PC-3 (cell line): ENCODE measurements around the gene IKBKE. TPM values are rescaled to one million over a fixed set of nuclear protein-coding genes. Genes with fewer than 3 reads are reported as not detected.

Experiments
- ATAC-seq: fragments of 200-7000 bp; cut with Tn5 transposase; 2 replicates; pipeline ENCODE4 v1.9.1; 2020; ENCODE audit warnings: mild to moderate bottlenecking, moderate library complexity
- BruUV-seq: library from RNA; stranded (reverse); fragments of 400-500 nt; replicated peaks from 2 replicates; lab custom pipeline; 2021; lab: Mats Ljungman, UMichigan
- CTCF ChIA-PET: fragments of 300-600 bp; sonication (Branson Sonifier 250); formaldehyde crosslinking; loops from one replicate; lab custom pipeline; 2022; ENCODE audit warnings: antibody characterized with exemption; lab: Charles Lee
- POLR2A ChIA-PET: fragments of 300-600 bp; sonication (Branson Sonifier 250); formaldehyde crosslinking; loops from one replicate; lab custom pipeline; 2022; ENCODE audit warnings: antibody characterized with exemption; ENCODE audit not compliant: unreplicated experiment; lab: Charles Lee
- DNase-seq: peaks from one replicate; pipeline ENCODE4 v3.0.0-alpha.2; 2015
- H2AFZ ChIP-seq: fragments of 300-600 bp; sonication (generic); 2 replicates; pipeline ENCODE4 v1.6.0; 2016; ENCODE audit warnings: antibody characterized with exemption, low read length
- H3F3A ChIP-seq: fragments of 300-600 bp; sonication (generic); one replicate; pipeline ENCODE4 v1.6.0; 2017; ENCODE audit warnings: antibody characterized with exemption, low read length, control low read depth, mild to moderate bottlenecking; ENCODE audit not compliant: unreplicated experiment
- H3K27ac ChIP-seq: fragments of 300-600 bp; sonication (generic); 2 replicates; pipeline ENCODE4 v1.5.1; 2016; ENCODE audit warnings: mild to moderate bottlenecking, low read length
- H3K27me3 ChIP-seq: fragments of 300-600 bp; sonication (generic); 2 replicates; pipeline ENCODE4 v1.6.1; 2016; ENCODE audit warnings: low read length, mixed read lengths
- H3K36me3 ChIP-seq: fragments of 300-600 bp; sonication (generic); 2 replicates; pipeline ENCODE4 v1.6.1; 2016; ENCODE audit warnings: low read depth, mixed run types, low read length, mixed read lengths
- H3K4me1 ChIP-seq: fragments of 300-600 bp; sonication (generic); 2 replicates; pipeline ENCODE4 v1.5.1; 2016; ENCODE audit warnings: low read length; ENCODE audit not compliant: insufficient read depth
- H3K4me2 ChIP-seq: fragments of 300-600 bp; sonication (generic); 2 replicates; pipeline ENCODE4 v1.6.0; 2016; ENCODE audit warnings: low read length
- H3K4me3 ChIP-seq: fragments of 300-600 bp; sonication (generic); 2 replicates; pipeline ENCODE4 v1.5.1; 2016; ENCODE audit warnings: mild to moderate bottlenecking, low read length, mixed read lengths
- H3K79me2 ChIP-seq: fragments of 300-600 bp; sonication (generic); 2 replicates; pipeline ENCODE4 v1.6.1; 2017; ENCODE audit warnings: low read length, mixed read lengths
- H3K9ac ChIP-seq: fragments of 300-600 bp; sonication (generic); 2 replicates; pipeline ENCODE4 v1.6.0; 2016; ENCODE audit warnings: mild to moderate bottlenecking, low read length
- H3K9me2 ChIP-seq: fragments of 300-600 bp; sonication (generic); replicated peaks from 2 replicates; pipeline ENCODE4 v1.6.1; 2016; ENCODE audit warnings: mixed run types, low read length, mixed read lengths
- H3K9me3 ChIP-seq: fragments of 300-600 bp; sonication (generic); 2 replicates; pipeline ENCODE4 v1.6.1; 2016; ENCODE audit warnings: low read length, mixed read lengths
- H4K20me1 ChIP-seq: fragments of 300-600 bp; sonication (generic); 2 replicates; pipeline ENCODE4 v1.6.1; 2016; ENCODE audit warnings: low read length, mixed read lengths
- CTCF ChIP-seq: fragments of 300-600 bp; sonication (generic); conservative IDR thresholded peaks from 2 replicates; pipeline ENCODE4 v1.5.1; 2017; ENCODE audit warnings: antibody characterized with exemption, low read depth, mild to moderate bottlenecking, low read length
- EZH2 ChIP-seq: fragments of 300-600 bp; sonication (generic); IDR thresholded peaks from one replicate; pipeline ENCODE4 v1.6.1; 2017; ENCODE audit warnings: antibody characterized with exemption, mild to moderate bottlenecking, low read length; ENCODE audit not compliant: unreplicated experiment
- EZH2phosphoT487 ChIP-seq: fragments of 300-600 bp; sonication (generic); IDR thresholded peaks from 2 replicates; pipeline ENCODE4 v1.6.1; 2018; ENCODE audit warnings: mild to moderate bottlenecking, antibody characterized with exemption, low read length, borderline replicate concordance
- intact Hi-C: fragments of 100-400 bp; cut with micrococcal nuclease; formaldehyde crosslinking; loops from 2 replicates; pipeline ENCODE4 v1.9.0; 2023
- total RNA-seq: library from RNA; depleted of rRNA; stranded (reverse); fragments of >200 nt; gene quantifications from 2 replicates; pipeline ENCODE4 v1.2.3, GENCODE V29; 2014

IKBKE gene
- total RNA-seq, 1 experiment from 2014 or later = 28.3 TPM

GRCh38 chr1:206487970-206488369 lies 17.7 kb downstream of the IKBKE start:
- Histone ChIP-seq H3K9ac (no peak overlapping the region), H3K4me1 (no peaks in the 10 kb centered on the region), H3F3A (no peaks in the 10 kb centered on the region), H3K27me3 (no peaks in the 10 kb centered on the region), H3K79me2 (no peaks in the 10 kb centered on the region), H3K4me2 (no peak overlapping the region), H3K36me3 (peaks cover 14% of the 10 kb centered on the region; the same call in 1 of the 2 replicates), H3K4me3 (no peak overlapping the region), H2AFZ (no peak overlapping the region), H3K27ac (no peak overlapping the region), H3K9me3 (no peaks in the 10 kb centered on the region), H3K9me2 (no peaks in the 10 kb centered on the region), H4K20me1 (no peaks in the 10 kb centered on the region)
- TF ChIP-seq EZH2 (no peak), EZH2phosphoT487 (no peak), CTCF (no peak)
- intact Hi-C loops = no loop called here
- ATAC-seq (no peak), DNase-seq (no peak)
- no TSS peak for BruUV-seq
- CTCF ChIA-PET = no interaction called here
- POLR2A ChIA-PET = no interaction called here

GRCh38 chr1:206488466-206488865 lies 18.2 kb downstream of the IKBKE start:
- H3K4me3 ChIP-seq = no peak overlapping the region
- H3K36me3 ChIP-seq = peaks cover 13% of the 10 kb centered on the region; the same call in 1 of the 2 replicates
- TF ChIP-seq EZH2phosphoT487 = no peak
- no peak for TF ChIP-seq CTCF
- no peak for TF ChIP-seq EZH2
- H3K27me3 ChIP-seq = no peaks in the 10 kb centered on the region
- DNase-seq (no peak), ATAC-seq (no peak)
- H3K4me1 ChIP-seq = no peaks in the 10 kb centered on the region
- POLR2A ChIA-PET = no interaction called here
- H2AFZ ChIP-seq = no peak overlapping the region
- H3K27ac ChIP-seq = no peak overlapping the region
- no peaks in the 10 kb centered on the region for H3F3A ChIP-seq
- CTCF ChIA-PET = interaction anchor here (0.6 kb wide), 1 partner anchor 18 kb away, joined by 3 read pairs; no protein-coding TSS in a partner anchor
- H3K4me2 ChIP-seq = no peak overlapping the region
- intact Hi-C loops = no loop called here
- no peak overlapping the region for H3K9ac ChIP-seq
- H4K20me1 ChIP-seq = no peaks in the 10 kb centered on the region
- H3K9me3 ChIP-seq = no peaks in the 10 kb centered on the region
- no peaks in the 10 kb centered on the region for H3K79me2 ChIP-seq
- BruUV-seq = no TSS peak
- no peaks in the 10 kb centered on the region for H3K9me2 ChIP-seq
